Testis (tissue), 3 donors: ENCODE results near the gene SEC24C. TPM values are rescaled to one million over a fixed set of nuclear protein-coding genes. Genes with fewer than 3 reads are reported as not detected.

Experiments used
- DNase-seq: peaks from one replicate; pipeline ENCODE4 v3.0.0-alpha.2; 2019
- H3K27ac ChIP-seq, 2 donors: fragments of 200-600 bp; sonication (generic); one replicate each; pipeline ENCODE4 v1.5.1; 2019
- H3K27me3 ChIP-seq: fragments of 200-600 bp; sonication (generic); one replicate; pipeline ENCODE4 v1.5.1; 2019
- H3K36me3 ChIP-seq: fragments of 200-600 bp; sonication (generic); one replicate; pipeline ENCODE4 v1.5.1; 2017; ENCODE audit warnings: low read depth; ENCODE audit errors: missing control alignments
- H3K4me1 ChIP-seq: fragments of 200-600 bp; sonication (generic); one replicate; pipeline ENCODE4 v1.5.1; 2019
- H3K4me3 ChIP-seq, 2 donors: fragments of 200-600 bp; sonication (generic); one replicate each; pipeline ENCODE4 v1.5.1; 2017 to 2019
- H3K9me3 ChIP-seq: fragments of 200-600 bp; sonication (generic); one replicate; pipeline ENCODE4 v1.5.1; 2017
- CTCF ChIP-seq, 3 experiments: fragments of 450-650 bp in 2 of 3; fragments of 200-600 bp in 1 of 3; sonication (generic) in 1 of 3; IDR thresholded peaks; one replicate each; pipeline ENCODE4 v1.5.1; 2016 to 2019; ENCODE audit warnings: antibody characterized with exemption in 3 of 3, mild to moderate bottlenecking in 2 of 3, moderate library complexity in 1 of 3
- POLR2A ChIP-seq: fragments of 450-650 bp; IDR thresholded peaks from one replicate; pipeline ENCODE4 v1.6.1; 2017; ENCODE audit warnings: antibody characterized with exemption, mild to moderate bottlenecking, moderate library complexity
- WGBS, 2 donors: methylation state at CpG; one replicate each; pipeline ENCODE4 v1.1.5; 2018; 5-methylcytosine and 5-hydroxymethylcytosine counted together
- intact Hi-C: fragments of 100-400 bp; cut with DNase I; formaldehyde crosslinking; loops from one replicate; pipeline ENCODE4 v1.15.1; 2023; ENCODE audit warnings: low total_unique reads
- polyA plus RNA-seq: library from polyadenylated mRNA; stranded (reverse); fragments of 350-450 nt; fragmentation: Illumina TruSeq; extraction: RNeasy Lipid Tissue Mini Kit (QIAGEN cat#74804); gene quantifications from one replicate; pipeline ENCODE4 v1.2.3, GENCODE V29; 2014; ENCODE audit warnings: low read depth, low replicate concordance; ENCODE audit not compliant: insufficient read depth
- total RNA-seq, 2 donors: library from RNA; depleted of rRNA; stranded (reverse); fragments of >200 nt; gene quantifications; one replicate each; pipeline ENCODE4 v1.2.3, GENCODE V29; 2016

SEC24C gene
- total and polyA plus RNA-seq, 3 donors from 2014 or later: 77.8 to 92.4 (median 82.0) TPM

DNA sequence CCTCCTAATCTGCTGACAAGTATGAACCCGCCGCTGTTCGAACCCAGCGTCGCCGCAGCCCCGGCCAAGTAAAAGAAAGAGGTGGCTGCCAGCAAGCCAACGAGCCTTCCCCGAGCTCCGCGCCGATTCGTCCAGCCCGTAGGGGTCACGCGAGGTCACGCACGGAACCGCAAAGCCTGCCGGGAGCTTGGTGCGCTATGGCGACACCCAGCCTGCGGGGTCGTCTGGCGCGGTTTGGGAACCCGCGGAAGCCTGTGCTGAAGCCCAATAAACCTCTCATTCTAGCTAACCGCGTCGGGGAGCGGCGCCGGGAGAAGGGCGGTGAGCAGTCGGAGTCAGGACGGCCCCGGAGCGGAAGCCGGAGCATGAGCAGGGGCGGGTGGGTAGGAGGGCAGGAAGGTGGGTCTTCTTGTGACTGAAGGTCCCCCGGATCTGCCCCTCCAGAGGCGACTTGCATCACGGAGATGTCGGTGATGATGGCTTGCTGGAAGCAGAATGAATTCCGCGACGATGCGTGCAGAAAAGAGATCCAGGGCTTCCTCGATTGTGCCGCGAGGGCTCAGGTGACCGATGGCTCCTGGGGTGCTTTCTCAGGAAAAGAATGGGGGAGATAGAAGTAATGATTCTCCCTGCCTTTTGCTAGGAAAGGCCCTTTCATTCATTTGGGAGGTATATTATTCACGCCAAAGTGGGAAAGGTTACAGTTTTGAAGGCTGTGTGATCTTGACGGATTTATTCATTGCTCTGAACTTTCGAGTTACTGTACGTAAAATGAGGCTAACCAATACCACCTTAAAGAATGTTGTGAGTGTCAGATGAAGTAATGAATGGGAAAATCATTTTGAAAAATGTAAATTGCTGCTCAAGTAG lies 37.9 kb downstream of the SEC24C start, which contains the start of gene CHCHD1:
TSS of gene CHCHD1 (plus strand) at position 170 of the 870 bp plus-strand sequence. CDS start at position 198, 28 bp downstream.
- 0 to 1% methylated on average over 33 to 57 of the region's 57 CpGs for WGBS, 2 donors
- Histone ChIP-seq H3K4me1 (peaks cover 20% of the 10 kb centered on the region), H3K27ac (peak within 1 kb of the TSS; percentile 87 to 94), H3K9me3 (no peaks in the 10 kb centered on the region), H3K27me3 (no peaks in the 10 kb centered on the region), H3K36me3 (no peaks in the 10 kb centered on the region), H3K4me3 (peak within 1 kb of the TSS; percentile 87 to 97)
- TF ChIP-seq POLR2A (no peak), CTCF (IDR thresholded peaks at IDR 0.05) (no peak)
- peak; percentile 94 for DNase-seq
- intact Hi-C loops: no loop called here

DNA sequence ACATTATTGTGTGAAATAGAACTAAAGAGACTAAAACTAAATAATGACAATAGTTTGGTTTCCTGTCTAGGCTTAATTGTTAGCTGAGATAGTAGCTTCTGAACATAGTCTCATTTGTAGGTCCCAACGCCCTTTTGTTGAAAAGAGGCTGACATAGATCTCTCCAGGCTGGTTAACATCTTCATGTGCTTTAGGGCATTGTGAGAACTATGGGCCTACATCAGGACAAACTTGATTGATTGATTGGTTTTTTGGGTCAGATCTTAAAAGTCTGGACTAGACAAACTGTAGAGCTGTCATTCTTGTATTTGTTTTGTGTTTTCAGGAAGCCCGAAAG lies 38.5 kb downstream of the SEC24C start:
- intact Hi-C loops: no loop called here
- Histone ChIP-seq H3K27ac (peak overlapping the region; percentile 87 to 94), H3K4me1 (peaks cover 23% of the 10 kb centered on the region), H3K4me3 (peak overlapping the region; percentile 87 to 97), H3K36me3 (no peaks in the 10 kb centered on the region), H3K9me3 (no peaks in the 10 kb centered on the region), H3K27me3 (no peaks in the 10 kb centered on the region)
- no peak for DNase-seq
- WGBS, 2 donors: 33 to 43% methylated on average over 2 of the region's 2 CpGs
- no peak for TF ChIP-seq CTCF (IDR thresholded peaks at IDR 0.05)
- TF ChIP-seq POLR2A: no peak

GRCh38 chr10:73785211-73785720 lies 41.1 kb downstream of the SEC24C start, which contains the start of gene ZSWIM8:
Gene ZSWIM8 (plus strand): TSS chr10:73785606. CDS start chr10:73785879, 273 bp downstream.
- Histone ChIP-seq H3K4me1 (peaks cover 23% of the 10 kb centered on the region), H3K9me3 (no peaks in the 10 kb centered on the region), H3K27ac (peak within 1 kb of the TSS; percentile 82 to 94), H3K4me3 (peak within 1 kb of the TSS; percentile 71 to 84), H3K27me3 (no peaks in the 10 kb centered on the region), H3K36me3 (no peaks in the 10 kb centered on the region)
- WGBS, 2 donors: 0% methylated on average over 3 to 36 of the region's 36 CpGs
- intact Hi-C loops: no loop called here
- TF ChIP-seq POLR2A (no peak), CTCF (IDR thresholded peaks at IDR 0.05) (no peak)
- DNase-seq: peak; percentile 96

GRCh38 chr10:73785721-73786511 lies 41.7 kb downstream of the SEC24C start:
- TF ChIP-seq CTCF (IDR thresholded peaks at IDR 0.05) (no peak), POLR2A (no peak)
- intact Hi-C loops: no loop called here
- H3K9me3 ChIP-seq: no peaks in the 10 kb centered on the region
- no peaks in the 10 kb centered on the region for H3K27me3 ChIP-seq
- H3K4me3 ChIP-seq: peak overlapping the region; percentile 71 to 84
- H3K36me3 ChIP-seq: no peaks in the 10 kb centered on the region
- peak; percentile 32 for DNase-seq
- H3K4me1 ChIP-seq: peaks cover 23% of the 10 kb centered on the region
- H3K27ac ChIP-seq: peak overlapping the region; percentile 82 to 94
- 0 to 1% methylated on average over 17 to 54 of the region's 54 CpGs for WGBS, 2 donors
